HCT116 (cell line): ENCODE results near the gene STARD3NL. TPM values are rescaled to one million over a fixed set of nuclear protein-coding genes. Genes with fewer than 3 reads are reported as not detected.

ENCODE experiments used
- ATAC-seq: fragments of 200-7000 bp; cut with Tn5 transposase; 2 replicates; pipeline ENCODE4 v1.9.1; 2020; ENCODE audit warnings: mild to moderate bottlenecking, moderate library complexity
- BruUV-seq: library from RNA; stranded (reverse); fragments of 400-500 nt; replicated peaks from 2 replicates; lab custom pipeline; 2021; lab: Mats Ljungman, UMichigan
- CTCF ChIA-PET: fragments of 300-600 bp; sonication (Branson Sonifier 250); formaldehyde crosslinking; loops from one replicate; lab custom pipeline; 2021; ENCODE audit warnings: antibody characterized with exemption; lab: Charles Lee
- POLR2A ChIA-PET: fragments of 300-600, 350-600 bp; sonication (Branson Sonifier 250); formaldehyde crosslinking; loops from one replicate; lab custom pipeline; 2021; ENCODE audit warnings: antibody characterized with exemption; lab: Charles Lee
- RAD21 ChIA-PET, 2 experiments: fragments of 300-600 bp; sonication (Branson Sonifier 250); formaldehyde crosslinking; loops; one replicate each; lab custom pipeline; 2023; ENCODE audit warnings: low total read pairs in 2 of 2; ENCODE audit not compliant: uncharacterized antibody in 2 of 2, unreplicated experiment in 2 of 2, low non-redundant PET in 1 of 2; lab: Charles Lee
- DNase-seq: peaks from one replicate; pipeline ENCODE4 v3.0.0-alpha.2; 2010; ENCODE audit warnings: low read depth, low spot score
- H2AFZ ChIP-seq: fragments of 200-600 bp; shearing (Covaris generic), sonication (generic); 2 replicates; pipeline ENCODE4 v1.6.1; 2017; ENCODE audit warnings: low read depth, mixed run types, mixed read lengths, antibody characterized with exemption, low read length; ENCODE audit not compliant: poor library complexity, severe bottlenecking
- H3K27ac ChIP-seq: 2 replicates; pipeline ENCODE4 v1.5.1; 2012; ENCODE audit warnings: low read depth, low read length
- H3K27me3 ChIP-seq: fragments of 200-600 bp; sonication (generic); 2 replicates; pipeline ENCODE4 v1.6.1; 2016; ENCODE audit warnings: mixed run types, low read length, mixed read lengths; ENCODE audit not compliant: insufficient read depth
- H3K36me3 ChIP-seq, 2 experiments: fragments of 200-500 bp in 1 of 2; fragments of 200-600 bp in 1 of 2; sonication (Bioruptor generic) in 1 of 2; sonication (generic) in 1 of 2; 2 replicates each; pipeline versions ENCODE4 v1.5.1 to v1.6.1; 2014 to 2016; ENCODE audit warnings: low read length in 2 of 2, inconsistent platforms in 1 of 2, mixed read lengths in 1 of 2, mixed run types in 1 of 2; ENCODE audit not compliant: insufficient read depth in 2 of 2, control insufficient read depth in 1 of 2
- H3K4me1 ChIP-seq, 2 experiments: fragments of 200-600 bp in 1 of 2; sonication (generic) in 1 of 2; 2 replicates each; pipeline versions ENCODE4 v1.5.1 to v1.6.1; 2012 to 2017; ENCODE audit warnings: low read length in 2 of 2, inconsistent platforms in 1 of 2, mild to moderate bottlenecking in 1 of 2, mixed read lengths in 1 of 2, mixed run types in 1 of 2, moderate library complexity in 1 of 2; ENCODE audit not compliant: insufficient read depth in 2 of 2, control insufficient read depth in 1 of 2
- H3K4me2 ChIP-seq: fragments of 200-600 bp; sonication (generic); 2 replicates; pipeline ENCODE4 v1.6.1; 2017; ENCODE audit warnings: mixed run types, low read length, mixed read lengths
- H3K4me3 ChIP-seq, 2 experiments: fragments of 200-600 bp in 1 of 2; sonication (generic) in 1 of 2; replicated peaks in 1 of 2; 2 replicates each; pipeline ENCODE4 v1.5.1; 2011 to 2016; ENCODE audit warnings: low read length in 2 of 2, control low read depth in 1 of 2, low read depth in 1 of 2, mild to moderate bottlenecking in 1 of 2, mixed read lengths in 1 of 2, mixed run types in 1 of 2
- H3K79me2 ChIP-seq: fragments of 200-600 bp; sonication (generic); 2 replicates; pipeline ENCODE4 v1.6.1; 2017; ENCODE audit warnings: mild to moderate bottlenecking, mixed run types, low read length, moderate library complexity, mixed read lengths; ENCODE audit not compliant: insufficient read depth
- H3K9ac ChIP-seq: fragments of 200-600 bp; sonication (generic); 2 replicates; pipeline ENCODE4 v1.6.1; 2016; ENCODE audit warnings: low read length, mixed read lengths
- H3K9me2 ChIP-seq: fragments of 200-600 bp; sonication (generic), shearing (Covaris generic); 2 replicates; pipeline ENCODE4 v1.6.1; 2017; ENCODE audit warnings: mixed run types, mild to moderate bottlenecking, moderate library complexity; ENCODE audit not compliant: insufficient read depth
- H3K9me3 ChIP-seq, 2 experiments: fragments of 200-500 bp in 1 of 2; fragments of 200-600 bp in 1 of 2; sonication (Bioruptor generic) in 1 of 2; sonication (generic) in 1 of 2; 2 replicates each; pipeline ENCODE4 v1.6.1; 2014 to 2017; ENCODE audit warnings: low read length in 2 of 2, mixed read lengths in 2 of 2, inconsistent platforms in 1 of 2, low read depth in 1 of 2, mild to moderate bottlenecking in 1 of 2, mixed run types in 1 of 2, moderate library complexity in 1 of 2; ENCODE audit not compliant: control insufficient read depth in 1 of 2, insufficient read depth in 1 of 2
- H4K20me1 ChIP-seq: fragments of 200-600 bp; sonication (generic), shearing (Covaris generic); 2 replicates; pipeline ENCODE4 v1.6.1; 2017; ENCODE audit warnings: mixed run types, mild to moderate bottlenecking, moderate library complexity; ENCODE audit not compliant: insufficient read depth
- CEBPB ChIP-seq: IDR thresholded peaks from 2 replicates; pipeline ENCODE4 v1.6.1; 2012; ENCODE audit warnings: low read depth
- EGR1 ChIP-seq: IDR thresholded peaks from 2 replicates; pipeline ENCODE4 v1.6.1; 2012; ENCODE audit warnings: low read depth
- EZH2 ChIP-seq: fragments of 200-600 bp; sonication (generic); IDR thresholded peaks from 2 replicates; pipeline ENCODE4 v1.6.1; 2017; ENCODE audit warnings: antibody characterized with exemption, mixed run types
- JUND ChIP-seq: IDR thresholded peaks from 2 replicates; pipeline ENCODE4 v1.6.1; 2012
- POLR2A ChIP-seq: IDR thresholded peaks from 2 replicates; pipeline ENCODE4 v1.7.0; 2011; ENCODE audit warnings: borderline replicate concordance; ENCODE audit not compliant: insufficient read depth, insufficient read length; ENCODE audit errors: extremely low read depth
- RAD21 ChIP-seq: IDR thresholded peaks from 2 replicates; pipeline ENCODE4 v1.6.1; 2012; ENCODE audit warnings: low read depth, mild to moderate bottlenecking
- SP1 ChIP-seq: IDR thresholded peaks from 2 replicates; pipeline ENCODE4 v1.6.1; 2012; ENCODE audit warnings: low read depth
- TCF7L2 ChIP-seq: IDR thresholded peaks from 2 replicates; pipeline ENCODE4 v1.7.0; 2011; ENCODE audit warnings: borderline replicate concordance, inconsistent platforms; ENCODE audit not compliant: insufficient read depth, insufficient read length; ENCODE audit errors: extremely low read depth
- YY1 ChIP-seq: IDR thresholded peaks from 2 replicates; pipeline ENCODE4 v1.6.1; 2011; ENCODE audit warnings: low read length, low read depth, moderate library complexity, mild to moderate bottlenecking; ENCODE audit not compliant: insufficient replicate concordance; ENCODE audit errors: extremely low read depth
- ZFX ChIP-seq: fragments of 450-650 bp; IDR thresholded peaks from 2 replicates; pipeline ENCODE4 v1.6.1; 2017
- ZNF274 ChIP-seq: fragments of 200-500 bp; sonication (Bioruptor generic); IDR thresholded peaks from 2 replicates; pipeline ENCODE4 v1.6.1; 2014; ENCODE audit warnings: mild to moderate bottlenecking, low read depth, low read length, inconsistent platforms
- intact Hi-C: fragments of 100-400 bp; cut with micrococcal nuclease; formaldehyde crosslinking; loops from 2 replicates; pipeline ENCODE4 v1.10.0; 2022
- total RNA-seq: library from RNA; stranded (reverse); gene quantifications from one replicate; pipeline ENCODE4 v1.2.1, GENCODE V29; 2021; ENCODE audit not compliant: unreplicated experiment
- TF ChIP-seq, protein P1 (sequence below): IDR thresholded peaks from 2 replicates; pipeline ENCODE4 v1.6.1; 2012; ENCODE audit warnings: low read depth
- TF ChIP-seq, protein P2 (sequence below): IDR thresholded peaks from 2 replicates; pipeline ENCODE4 v1.6.1; 2012
- TF ChIP-seq, protein P3 (sequence below): IDR thresholded peaks from 2 replicates; pipeline ENCODE4 v1.6.1; 2012

Gene STARD3NL
- total RNA-seq, 1 experiment from 2014 or later: 32.0 TPM

DNA sequence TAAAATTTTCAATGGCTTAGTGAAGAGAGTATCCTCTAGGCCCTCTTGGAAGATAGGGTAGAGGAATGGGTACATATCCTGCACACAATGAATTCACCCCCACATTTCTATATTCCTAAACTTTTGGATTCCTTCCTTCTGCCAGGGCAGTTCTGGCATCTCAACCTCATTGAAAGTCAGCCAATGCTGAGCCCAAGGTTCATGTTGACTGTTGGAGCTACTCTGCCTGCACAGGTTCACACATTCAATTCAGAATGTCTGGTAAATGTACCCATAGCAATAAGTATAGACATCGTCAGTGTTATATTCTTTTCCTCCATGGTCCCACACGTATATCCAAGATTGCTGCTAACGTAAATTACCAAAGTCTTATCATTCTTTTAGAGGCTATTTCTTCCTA, 48.9 kb upstream of the STARD3NL start:
- no peaks in the 10 kb centered on the region for H3K9me3 ChIP-seq
- TF ChIP-seq EGR1 (no peak), TCF7L2 (no peak), YY1 (no peak)
- TF ChIP-seq, protein P1, sequence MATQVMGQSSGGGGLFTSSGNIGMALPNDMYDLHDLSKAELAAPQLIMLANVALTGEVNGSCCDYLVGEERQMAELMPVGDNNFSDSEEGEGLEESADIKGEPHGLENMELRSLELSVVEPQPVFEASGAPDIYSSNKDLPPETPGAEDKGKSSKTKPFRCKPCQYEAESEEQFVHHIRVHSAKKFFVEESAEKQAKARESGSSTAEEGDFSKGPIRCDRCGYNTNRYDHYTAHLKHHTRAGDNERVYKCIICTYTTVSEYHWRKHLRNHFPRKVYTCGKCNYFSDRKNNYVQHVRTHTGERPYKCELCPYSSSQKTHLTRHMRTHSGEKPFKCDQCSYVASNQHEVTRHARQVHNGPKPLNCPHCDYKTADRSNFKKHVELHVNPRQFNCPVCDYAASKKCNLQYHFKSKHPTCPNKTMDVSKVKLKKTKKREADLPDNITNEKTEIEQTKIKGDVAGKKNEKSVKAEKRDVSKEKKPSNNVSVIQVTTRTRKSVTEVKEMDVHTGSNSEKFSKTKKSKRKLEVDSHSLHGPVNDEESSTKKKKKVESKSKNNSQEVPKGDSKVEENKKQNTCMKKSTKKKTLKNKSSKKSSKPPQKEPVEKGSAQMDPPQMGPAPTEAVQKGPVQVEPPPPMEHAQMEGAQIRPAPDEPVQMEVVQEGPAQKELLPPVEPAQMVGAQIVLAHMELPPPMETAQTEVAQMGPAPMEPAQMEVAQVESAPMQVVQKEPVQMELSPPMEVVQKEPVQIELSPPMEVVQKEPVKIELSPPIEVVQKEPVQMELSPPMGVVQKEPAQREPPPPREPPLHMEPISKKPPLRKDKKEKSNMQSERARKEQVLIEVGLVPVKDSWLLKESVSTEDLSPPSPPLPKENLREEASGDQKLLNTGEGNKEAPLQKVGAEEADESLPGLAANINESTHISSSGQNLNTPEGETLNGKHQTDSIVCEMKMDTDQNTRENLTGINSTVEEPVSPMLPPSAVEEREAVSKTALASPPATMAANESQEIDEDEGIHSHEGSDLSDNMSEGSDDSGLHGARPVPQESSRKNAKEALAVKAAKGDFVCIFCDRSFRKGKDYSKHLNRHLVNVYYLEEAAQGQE: no peak
- TF ChIP-seq, protein P2, sequence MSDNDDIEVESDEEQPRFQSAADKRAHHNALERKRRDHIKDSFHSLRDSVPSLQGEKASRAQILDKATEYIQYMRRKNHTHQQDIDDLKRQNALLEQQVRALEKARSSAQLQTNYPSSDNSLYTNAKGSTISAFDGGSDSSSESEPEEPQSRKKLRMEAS: no peak
- intact Hi-C loops: no loop called here
- no TSS peak for BruUV-seq
- H3K27me3 ChIP-seq: no peaks in the 10 kb centered on the region
- H3K4me1 ChIP-seq: no peaks in the 10 kb centered on the region
- ChIA-PET POLR2A (no interaction called here), RAD21 (no interaction called here), CTCF (no interaction called here)
- no peak overlapping the region for H3K4me3 ChIP-seq
- DNase-seq (no peak), ATAC-seq (no peak)
- H3K79me2 ChIP-seq: no peaks in the 10 kb centered on the region
- no peak overlapping the region for H3K27ac ChIP-seq
- H3K4me2 ChIP-seq: no peak overlapping the region
- H3K9me2 ChIP-seq: no peaks in the 10 kb centered on the region
- no peak overlapping the region for H2AFZ ChIP-seq
- H3K36me3 ChIP-seq: no peaks in the 10 kb centered on the region
- no peaks in the 10 kb centered on the region for H4K20me1 ChIP-seq
- H3K9ac ChIP-seq: no peak overlapping the region

DNA sequence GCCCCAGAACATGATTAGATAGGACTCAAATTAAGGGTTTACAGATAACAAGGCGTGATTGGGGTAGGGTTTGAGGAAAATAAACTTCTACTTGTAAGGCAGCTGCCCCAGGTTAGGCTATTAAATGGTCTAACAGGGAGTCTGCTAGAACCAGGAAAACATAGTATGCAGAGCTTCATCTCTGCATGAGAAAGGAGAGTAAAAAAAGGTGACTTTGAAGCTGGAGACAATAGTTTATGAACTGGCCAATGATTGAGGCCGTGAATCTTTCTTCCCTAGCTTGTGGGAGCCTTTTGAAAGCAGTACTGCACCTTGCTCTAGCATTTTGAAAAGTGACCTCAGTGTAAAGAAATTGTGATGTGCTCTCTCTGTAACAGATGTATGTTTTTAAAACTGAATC, 48.5 kb upstream of the STARD3NL start:
- CTCF ChIA-PET: no interaction called here
- TF ChIP-seq ZFX: no peak
- TF ChIP-seq SP1: no peak
- TF ChIP-seq, protein P1: no peak
- TF ChIP-seq CEBPB: no peak
- no peak for TF ChIP-seq POLR2A
- no peak for TF ChIP-seq JUND
- no peak for TF ChIP-seq EZH2
- no peak for TF ChIP-seq RAD21
- TF ChIP-seq ZNF274: no peak
- TF ChIP-seq, protein P3, sequence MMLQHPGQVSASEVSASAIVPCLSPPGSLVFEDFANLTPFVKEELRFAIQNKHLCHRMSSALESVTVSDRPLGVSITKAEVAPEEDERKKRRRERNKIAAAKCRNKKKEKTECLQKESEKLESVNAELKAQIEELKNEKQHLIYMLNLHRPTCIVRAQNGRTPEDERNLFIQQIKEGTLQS: no peak

More for the DNA sequence above, 48.5 kb upstream of the STARD3NL start:
- Histone ChIP-seq H3K9ac (no peak overlapping the region), H3K27ac (no peak overlapping the region), H3K9me3 (no peaks in the 10 kb centered on the region), H3K79me2 (no peaks in the 10 kb centered on the region), H3K4me1 (no peaks in the 10 kb centered on the region), H4K20me1 (no peaks in the 10 kb centered on the region), H3K36me3 (no peaks in the 10 kb centered on the region), H3K9me2 (no peaks in the 10 kb centered on the region), H2AFZ (no peak overlapping the region), H3K4me2 (no peak overlapping the region), H3K4me3 (no peak overlapping the region), H3K27me3 (no peaks in the 10 kb centered on the region)
- intact Hi-C loops: no loop called here
- ChIA-PET POLR2A (no interaction called here), RAD21 (no interaction called here)
- BruUV-seq: no TSS peak
- ATAC-seq: no peak
- DNase-seq: no peak
